ENCODE results near the gene PHF23. TPM values are rescaled to one million over a fixed set of nuclear protein-coding genes. Genes with fewer than 3 reads are reported as not detected.

The PHF23 gene
- total RNA-seq, 1 experiment from 2014 or later = 48.5 TPM

- TF ChIP-seq EZH2 (IDR thresholded peaks at IDR 0.05) = no peak
- TF ChIP-seq SP1 (IDR thresholded peaks at IDR 0.05; ENCODE audit: low read depth) = no peak
- no peak for TF ChIP-seq ATF3 (IDR thresholded peaks at IDR 0.05)
- no peak for TF ChIP-seq SIN3A (IDR thresholded peaks at IDR 0.05; ENCODE audit: low read depth)
- TF ChIP-seq FOSL1 (IDR thresholded peaks at IDR 0.05; ENCODE audit: low read depth) = no peak
- no peak for TF ChIP-seq SRF (IDR thresholded peaks at IDR 0.05; ENCODE audit: low read depth)
- TF ChIP-seq POLR2A (IDR thresholded peaks at IDR 0.05; ENCODE audit: borderline replicate concordance, extremely low read depth, insufficient read depth, insufficient read length) = no peak
- TF ChIP-seq MAX (IDR thresholded peaks at IDR 0.05) = no peak
- TF ChIP-seq, protein P1, sequence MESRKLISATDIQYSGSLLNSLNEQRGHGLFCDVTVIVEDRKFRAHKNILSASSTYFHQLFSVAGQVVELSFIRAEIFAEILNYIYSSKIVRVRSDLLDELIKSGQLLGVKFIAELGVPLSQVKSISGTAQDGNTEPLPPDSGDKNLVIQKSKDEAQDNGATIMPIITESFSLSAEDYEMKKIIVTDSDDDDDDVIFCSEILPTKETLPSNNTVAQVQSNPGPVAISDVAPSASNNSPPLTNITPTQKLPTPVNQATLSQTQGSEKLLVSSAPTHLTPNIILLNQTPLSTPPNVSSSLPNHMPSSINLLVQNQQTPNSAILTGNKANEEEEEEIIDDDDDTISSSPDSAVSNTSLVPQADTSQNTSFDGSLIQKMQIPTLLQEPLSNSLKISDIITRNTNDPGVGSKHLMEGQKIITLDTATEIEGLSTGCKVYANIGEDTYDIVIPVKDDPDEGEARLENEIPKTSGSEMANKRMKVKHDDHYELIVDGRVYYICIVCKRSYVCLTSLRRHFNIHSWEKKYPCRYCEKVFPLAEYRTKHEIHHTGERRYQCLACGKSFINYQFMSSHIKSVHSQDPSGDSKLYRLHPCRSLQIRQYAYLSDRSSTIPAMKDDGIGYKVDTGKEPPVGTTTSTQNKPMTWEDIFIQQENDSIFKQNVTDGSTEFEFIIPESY (IDR thresholded peaks at IDR 0.05; ENCODE audit: extremely low read depth, insufficient replicate concordance, low read length) = no peak
- TF ChIP-seq TCF7L2 (IDR thresholded peaks at IDR 0.05; ENCODE audit: borderline replicate concordance, extremely low read depth, insufficient read depth, insufficient read length) = no peak
- TF ChIP-seq, protein P2, sequence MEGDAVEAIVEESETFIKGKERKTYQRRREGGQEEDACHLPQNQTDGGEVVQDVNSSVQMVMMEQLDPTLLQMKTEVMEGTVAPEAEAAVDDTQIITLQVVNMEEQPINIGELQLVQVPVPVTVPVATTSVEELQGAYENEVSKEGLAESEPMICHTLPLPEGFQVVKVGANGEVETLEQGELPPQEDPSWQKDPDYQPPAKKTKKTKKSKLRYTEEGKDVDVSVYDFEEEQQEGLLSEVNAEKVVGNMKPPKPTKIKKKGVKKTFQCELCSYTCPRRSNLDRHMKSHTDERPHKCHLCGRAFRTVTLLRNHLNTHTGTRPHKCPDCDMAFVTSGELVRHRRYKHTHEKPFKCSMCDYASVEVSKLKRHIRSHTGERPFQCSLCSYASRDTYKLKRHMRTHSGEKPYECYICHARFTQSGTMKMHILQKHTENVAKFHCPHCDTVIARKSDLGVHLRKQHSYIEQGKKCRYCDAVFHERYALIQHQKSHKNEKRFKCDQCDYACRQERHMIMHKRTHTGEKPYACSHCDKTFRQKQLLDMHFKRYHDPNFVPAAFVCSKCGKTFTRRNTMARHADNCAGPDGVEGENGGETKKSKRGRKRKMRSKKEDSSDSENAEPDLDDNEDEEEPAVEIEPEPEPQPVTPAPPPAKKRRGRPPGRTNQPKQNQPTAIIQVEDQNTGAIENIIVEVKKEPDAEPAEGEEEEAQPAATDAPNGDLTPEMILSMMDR (IDR thresholded peaks at IDR 0.05 in 2 of 3, conservative IDR thresholded peaks at IDR 0.05 in 1 of 3; ENCODE audit: borderline replicate concordance in 1 of 3, insufficient read depth in 1 of 3, low read depth in 2 of 3, low read length in 2 of 3) = no peak
- TF ChIP-seq ZNF274 (IDR thresholded peaks at IDR 0.05; ENCODE audit: low read depth, low read length) = no peak
- TF ChIP-seq ZFX (IDR thresholded peaks at IDR 0.05) = no peak
- no peak for TF ChIP-seq POLR2AphosphoS5 (IDR thresholded peaks at IDR 0.05; ENCODE audit: low read depth, low read length)
- no peak for TF ChIP-seq RAD21 (IDR thresholded peaks at IDR 0.05; ENCODE audit: low read depth)
- peaks cover 19 to 36% of the 10 kb centered on the region in 2 experiments; a peak in 3 of 4 replicates for H3K36me3 ChIP-seq (ENCODE audit: control insufficient read depth in 1 of 2, insufficient read depth in 2 of 2, low read length in 2 of 2)
- peak overlapping the region; percentile 92 for H3K27ac ChIP-seq (ENCODE audit: low read depth, low read length)
- BruUV-seq (replicated peaks) = TSS peak; percentile 70
- no peaks in the 10 kb centered on the region for H4K20me1 ChIP-seq (ENCODE audit: insufficient read depth)
- peak overlapping the region; percentile 79 for H3K4me2 ChIP-seq (ENCODE audit: low read length)
- H3K9me2 ChIP-seq (ENCODE audit: insufficient read depth) = no peaks in the 10 kb centered on the region
- peaks cover 53% of the 10 kb centered on the region for H3K79me2 ChIP-seq (ENCODE audit: insufficient read depth, low read length)
- peak overlapping the region; percentile 93 to 97 for H3K4me3 ChIP-seq (replicated peaks in 1 of 2; ENCODE audit: low read depth in 1 of 2, low read length in 2 of 2)
- H3K4me1 ChIP-seq (ENCODE audit: control insufficient read depth in 1 of 2, insufficient read depth in 2 of 2, low read length in 2 of 2) = peaks cover 17 to 34% of the 10 kb centered on the region in 2 experiments
- no peaks in the 10 kb centered on the region for H3K9me3 ChIP-seq (ENCODE audit: control insufficient read depth in 1 of 2, insufficient read depth in 1 of 2, low read depth in 1 of 2, low read length in 2 of 2)
- peak overlapping the region; percentile 85 for H3K9ac ChIP-seq (ENCODE audit: low read length)
- DNase-seq (ENCODE audit: low read depth, low spot score) = no peak
- RAD21 ChIA-PET (ENCODE audit: low non-redundant PET in 1 of 2, low total read pairs in 2 of 2, uncharacterized antibody in 2 of 2, unreplicated experiment in 2 of 2) = no interaction called here
- CTCF ChIA-PET = no interaction called here
- POLR2A ChIA-PET = interaction anchor here (1.2 to 2.9 kb wide), 4 partner anchors 9 to 29 kb away, joined by 3 to 13 read pairs (median 8); partner anchors contain the start of genes ACADVL, DLG4 and DVL2
- intact Hi-C loops (cut with micrococcal nuclease) = no loop called here
- ATAC-seq = no peak
- H3K27me3 ChIP-seq (ENCODE audit: insufficient read depth, low read length) = no peaks in the 10 kb centered on the region
- H2AFZ ChIP-seq (ENCODE audit: low read depth, low read length, poor library complexity, severe bottlenecking) = no peak overlapping the region
Observed at GRCh38 chr17:7243453-7243729, 4.1 kb upstream of the PHF23 start.

Measured in HCT116 (cell line).